ENCODE data around the gene C1RL.

GRCh38 chr12:7114851-7115250 is 5.8 kb upstream of the C1RL start:
- TF ChIP-seq EZH2 (IDR thresholded peaks at IDR 0.05; ENCODE audit: low read length, unreplicated experiment) (no peak), CTCF (conservative IDR thresholded peaks at IDR 0.05; ENCODE audit: low read depth, low read length) (no peak)

Measured in PC-3 (cell line).